ENCODE results near the gene CLTC. TPM values are rescaled to one million over a fixed set of nuclear protein-coding genes. Genes with fewer than 3 reads are reported as not detected.
A peak's percentile ranks its signal among the peaks of the same experiment; 100 is the strongest.
"Not testable (repeated sequence)": the region's sequence is repeated elsewhere in the genome, so short reads cannot be mapped to it uniquely, and the experiment has no call there.

Gene CLTC
- total RNA-seq, 2 donors from 2014 or later: 156 to 184 TPM

- Mint-ChIP-seq H3K9me3 (no peaks in the 10 kb centered on the region), H3K27ac (no peak overlapping the region), H3K36me3 (peaks cover 14 to 56% of the 10 kb centered on the region in 2 donors)
- no peak for ATAC-seq
- DNase-seq (ENCODE audit: low spot score in 2 of 2): no peak
Measured at GRCh38 chr17:59651346-59651745, 31.7 kb downstream of the CLTC start.

DNA sequence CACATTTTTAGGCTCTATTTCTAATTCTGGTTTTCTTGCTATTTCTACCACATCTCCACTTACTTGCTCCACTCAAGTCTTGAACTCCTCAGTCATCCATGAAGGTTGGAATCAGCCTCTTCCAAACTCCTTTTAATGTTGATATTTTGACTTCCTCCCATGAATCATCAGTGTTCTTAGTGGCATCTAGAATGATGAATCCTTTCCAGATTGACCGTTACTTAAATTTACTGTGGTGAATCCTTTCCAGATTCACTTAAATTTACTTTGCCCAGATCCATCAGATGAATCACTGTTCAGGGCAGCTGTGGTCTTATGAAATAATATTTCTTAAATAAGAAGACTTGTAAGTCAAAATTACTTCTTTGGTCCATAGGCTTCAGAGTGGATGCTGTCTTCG lies 32.4 kb downstream of the CLTC start:
- Mint-ChIP-seq H3K36me3 (peaks cover 14 to 55% of the 10 kb centered on the region in 2 donors), H3K9me3 (no peaks in the 10 kb centered on the region), H3K27ac (no peak overlapping the region)
- no peak for DNase-seq (ENCODE audit: low spot score in 2 of 2)
- ATAC-seq: no peak

DNA sequence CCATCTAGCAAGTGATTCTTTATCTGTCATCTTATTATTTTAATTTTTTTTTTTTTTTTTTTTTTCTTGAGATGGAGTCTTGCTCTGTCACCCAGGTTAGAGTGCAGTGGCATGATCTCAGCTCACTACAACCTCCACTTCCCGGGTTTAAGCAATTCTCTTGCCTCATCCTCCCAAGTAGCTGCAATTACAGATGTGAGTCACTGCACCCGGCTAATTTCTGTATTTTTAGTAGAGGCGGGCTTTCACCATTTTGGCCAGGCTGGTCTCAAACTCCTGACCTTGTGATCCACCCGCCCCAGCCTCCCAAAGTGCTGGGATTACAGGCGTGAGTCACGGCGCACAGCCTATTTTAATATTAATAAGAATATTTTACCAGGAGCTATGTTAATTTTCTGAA lies 36.9 kb downstream of the CLTC start:
- not testable (repeated sequence) for H3K27ac Mint-ChIP-seq; H3K9me3 Mint-ChIP-seq; DNase-seq (ENCODE audit: low spot score in 2 of 2); ATAC-seq
- H3K36me3 Mint-ChIP-seq: peaks cover 20 to 31% of the 10 kb centered on the region in 2 donors

- no peak for DNase-seq (ENCODE audit: low spot score in 2 of 2)
- peaks cover 2 to 17% of the 10 kb centered on the region in 2 donors for H3K36me3 Mint-ChIP-seq
- no peak for ATAC-seq
- H3K9me3 Mint-ChIP-seq: no peaks in the 10 kb centered on the region
- no peak overlapping the region for H3K27ac Mint-ChIP-seq
Measured at GRCh38 chr17:59666235-59666634, 46.5 kb downstream of the CLTC start.

GRCh38 chr17:59668816-59669215 lies 49.1 kb downstream of the CLTC start:
- peaks cover 0 to 14% of the 10 kb centered on the region in 2 donors for H3K36me3 Mint-ChIP-seq
- DNase-seq (ENCODE audit: low spot score in 2 of 2) (no peak), ATAC-seq (no peak)
- peak overlapping the region in 1 of 2 donors; percentile 65 for H3K27ac Mint-ChIP-seq
- no peaks in the 10 kb centered on the region for H3K9me3 Mint-ChIP-seq

- H3K36me3 Mint-ChIP-seq: peaks cover 0 to 11% of the 10 kb centered on the region in 2 donors
- peak overlapping the region in 1 of 2 donors; percentile 65 for H3K27ac Mint-ChIP-seq
- H3K9me3 Mint-ChIP-seq: no peaks in the 10 kb centered on the region
- no peak for DNase-seq (ENCODE audit: low spot score in 2 of 2)
- ATAC-seq: no peak
Measured at GRCh38 chr17:59669411-59669810, 49.7 kb downstream of the CLTC start.

GRCh38 chr17:59669944-59670343 lies 50.2 kb downstream of the CLTC start:
- Mint-ChIP-seq H3K27ac (peak overlapping the region; percentile 27 to 70), H3K36me3 (peaks cover 0 to 11% of the 10 kb centered on the region in 2 donors), H3K9me3 (no peaks in the 10 kb centered on the region)
- no peak for DNase-seq (ENCODE audit: low spot score in 2 of 2)
- ATAC-seq: peak in 1 of 2 donors; percentile 50

GRCh38 chr17:59671386-59671785 lies 51.7 kb downstream of the CLTC start:
- Mint-ChIP-seq H3K27ac (peak overlapping the region; percentile 3 to 70), H3K36me3 (peaks cover 0 to 7% of the 10 kb centered on the region in 2 donors), H3K9me3 (no peaks in the 10 kb centered on the region)
- ATAC-seq: peak; percentile 40 to 41
- no peak for DNase-seq (ENCODE audit: low spot score in 2 of 2)

DNA sequence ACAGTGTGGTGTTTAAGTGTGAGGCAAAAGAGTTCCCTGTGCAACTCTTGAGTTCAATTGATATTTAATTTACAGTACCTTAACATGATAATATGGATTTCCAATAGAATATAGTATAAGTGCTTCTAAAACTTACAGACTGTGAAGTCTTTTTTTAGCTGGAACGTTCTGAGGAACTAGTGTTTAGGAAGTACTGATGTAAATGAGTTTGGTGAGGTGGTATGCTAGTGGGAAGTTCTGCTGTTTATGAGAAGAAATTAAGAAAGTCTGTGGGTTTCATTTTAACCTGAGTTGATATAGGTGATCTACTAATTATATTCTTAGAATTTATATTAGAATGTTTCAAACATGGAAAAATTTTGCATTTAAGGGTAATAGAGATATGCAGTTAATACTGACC lies 55.5 kb downstream of the CLTC start:
- peak overlapping the region; percentile 68 to 89 for H3K27ac Mint-ChIP-seq
- ATAC-seq (no peak), DNase-seq (ENCODE audit: low spot score in 2 of 2) (no peak)
- peaks cover 0 to 7% of the 10 kb centered on the region in 2 donors for H3K36me3 Mint-ChIP-seq
- H3K9me3 Mint-ChIP-seq: no peaks in the 10 kb centered on the region

DNA sequence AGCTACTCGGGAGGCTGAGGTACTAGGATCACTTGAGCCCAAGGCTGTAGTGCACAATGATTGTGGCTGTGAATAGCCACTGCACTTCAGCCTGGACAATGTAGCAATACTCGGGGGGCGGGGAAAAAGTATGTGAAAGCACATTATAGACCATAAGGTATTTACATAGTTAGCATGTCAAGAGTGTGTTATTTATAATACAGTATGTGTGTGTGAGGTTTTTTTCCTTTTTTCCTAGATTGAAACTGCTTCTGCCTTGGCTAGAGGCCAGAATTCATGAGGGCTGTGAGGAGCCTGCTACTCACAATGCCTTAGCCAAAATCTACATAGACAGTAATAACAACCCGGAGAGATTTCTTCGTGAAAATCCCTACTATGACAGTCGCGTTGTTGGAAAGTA lies 57.0 kb downstream of the CLTC start:
- Mint-ChIP-seq H3K27ac (peak overlapping the region in 1 of 2 donors; percentile 39), H3K36me3 (peaks cover 0 to 7% of the 10 kb centered on the region in 2 donors), H3K9me3 (no peaks in the 10 kb centered on the region)
- DNase-seq (ENCODE audit: low spot score in 2 of 2): no peak
- ATAC-seq: no peak

GRCh38 chr17:59678918-59679317 lies 59.2 kb downstream of the CLTC start:
- H3K36me3 Mint-ChIP-seq: peaks cover 4 to 21% of the 10 kb centered on the region in 2 donors
- no peaks in the 10 kb centered on the region for H3K9me3 Mint-ChIP-seq
- DNase-seq (ENCODE audit: low spot score in 2 of 2) (no peak), ATAC-seq (no peak)
- peak overlapping the region in 1 of 2 donors; percentile 74 for H3K27ac Mint-ChIP-seq

- no peaks in the 10 kb centered on the region for H3K9me3 Mint-ChIP-seq
- peaks cover 4 to 23% of the 10 kb centered on the region in 2 donors for H3K36me3 Mint-ChIP-seq
- DNase-seq (ENCODE audit: low spot score in 2 of 2) (no peak), ATAC-seq (no peak)
- H3K27ac Mint-ChIP-seq: no peak overlapping the region
Measured at GRCh38 chr17:59680314-59680713, 60.6 kb downstream of the CLTC start.

DNA sequence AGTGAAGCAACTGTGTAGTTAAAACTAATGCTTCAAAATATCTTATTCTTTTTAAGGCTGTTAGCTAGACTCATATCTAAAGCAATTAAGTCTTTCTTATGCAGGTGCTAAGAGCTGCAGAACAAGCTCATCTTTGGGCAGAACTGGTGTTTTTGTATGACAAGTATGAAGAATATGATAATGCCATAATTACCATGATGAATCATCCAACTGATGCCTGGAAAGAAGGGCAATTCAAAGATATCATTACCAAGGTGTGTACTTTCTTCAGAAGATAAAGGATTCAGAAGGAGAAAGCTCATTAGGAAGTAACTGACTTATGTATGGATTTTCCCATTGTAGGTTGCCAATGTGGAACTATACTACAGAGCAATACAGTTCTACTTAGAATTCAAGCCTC lies 63.6 kb downstream of the CLTC start:
- no peak for DNase-seq (ENCODE audit: low spot score in 2 of 2)
- peak overlapping the region in 1 of 2 donors; percentile 49 for H3K27ac Mint-ChIP-seq
- H3K36me3 Mint-ChIP-seq: peaks cover 4 to 23% of the 10 kb centered on the region in 2 donors
- H3K9me3 Mint-ChIP-seq: no peaks in the 10 kb centered on the region
- ATAC-seq: peak; percentile 26 to 35

- Mint-ChIP-seq H3K36me3 (peaks cover 4 to 28% of the 10 kb centered on the region in 2 donors), H3K9me3 (no peaks in the 10 kb centered on the region), H3K27ac (peak overlapping the region in 1 of 2 donors; percentile 89)
- ATAC-seq: no peak
- no peak for DNase-seq (ENCODE audit: low spot score in 2 of 2)
Measured at GRCh38 chr17:59684967-59685366, 65.3 kb downstream of the CLTC start.

DNA sequence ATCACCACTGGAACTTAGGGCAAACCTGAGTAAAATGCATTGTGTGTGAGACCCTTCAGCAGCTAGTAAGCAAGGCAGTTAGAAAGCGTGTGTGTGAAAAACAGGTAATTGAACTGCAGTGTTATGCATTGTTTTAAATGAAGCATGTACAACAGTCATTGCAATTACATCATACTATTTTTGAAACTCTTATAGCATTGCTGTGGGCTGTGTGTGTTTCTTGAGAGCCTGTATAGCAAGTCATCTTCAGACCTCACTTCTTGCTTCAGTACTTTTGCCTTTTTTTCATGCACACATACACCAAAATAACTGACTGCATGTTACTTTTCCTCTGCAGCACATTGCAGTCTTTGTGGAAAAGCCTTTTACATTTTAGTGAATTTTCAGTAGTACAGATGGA lies 68.3 kb downstream of the CLTC start:
- H3K27ac Mint-ChIP-seq: peak overlapping the region in 1 of 2 donors; percentile 39
- no peaks in the 10 kb centered on the region for H3K9me3 Mint-ChIP-seq
- peaks cover 1 to 20% of the 10 kb centered on the region in 2 donors for H3K36me3 Mint-ChIP-seq
- ATAC-seq (no peak), DNase-seq (ENCODE audit: low spot score in 2 of 2) (no peak)

DNA sequence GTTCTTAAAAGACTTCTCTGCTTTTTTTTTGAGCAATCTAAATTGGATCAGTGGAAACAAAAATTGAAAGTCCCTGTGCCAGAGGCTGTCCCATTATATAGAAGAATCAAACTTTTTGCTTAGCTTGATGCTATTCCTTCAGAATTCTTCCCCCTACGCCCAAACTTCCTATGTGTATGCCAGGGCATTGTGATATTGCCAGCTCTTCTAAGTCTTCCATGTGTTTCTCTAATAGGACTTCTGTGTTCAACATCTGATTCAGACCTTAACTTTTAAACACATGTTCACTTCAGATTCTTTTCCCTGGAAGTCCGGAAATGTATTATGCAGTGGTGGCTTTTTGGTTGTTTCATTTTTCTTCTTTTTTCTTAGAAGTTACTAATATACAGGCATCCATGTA lies 68.8 kb downstream of the CLTC start:
- H3K36me3 Mint-ChIP-seq: peaks cover 0 to 15% of the 10 kb centered on the region in 2 donors

DNA sequence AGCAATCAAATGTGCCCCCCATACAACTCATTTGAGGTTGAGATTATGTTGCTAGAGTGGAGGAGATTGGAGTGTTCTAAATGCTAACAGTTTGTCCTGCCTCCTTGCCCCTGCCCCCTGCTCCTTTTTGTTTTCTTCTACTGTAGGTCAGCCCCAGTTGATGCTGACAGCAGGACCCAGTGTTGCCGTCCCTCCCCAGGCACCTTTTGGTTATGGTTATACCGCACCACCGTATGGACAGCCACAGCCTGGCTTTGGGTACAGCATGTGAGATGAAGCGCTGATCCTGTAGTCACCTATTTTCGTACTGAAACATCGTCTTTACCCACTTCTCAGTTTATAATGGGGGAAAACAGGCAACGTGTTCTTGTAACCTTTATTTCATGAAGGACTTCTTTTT lies 73.9 kb downstream of the CLTC start:
- H3K27ac Mint-ChIP-seq: no peak overlapping the region
- ATAC-seq: no peak
- no peaks in the 10 kb centered on the region for H3K9me3 Mint-ChIP-seq
- no peak for DNase-seq (ENCODE audit: low spot score in 2 of 2)
- H3K36me3 Mint-ChIP-seq: peaks cover 13 to 19% of the 10 kb centered on the region in 2 donors

More for the DNA sequence above, 68.8 kb downstream of the CLTC start:
- Mint-ChIP-seq H3K9me3 (no peaks in the 10 kb centered on the region), H3K27ac (peak overlapping the region in 1 of 2 donors; percentile 9)
- DNase-seq (ENCODE audit: low spot score in 2 of 2) (no peak), ATAC-seq (no peak)

GRCh38 chr17:59694344-59694743 lies 74.6 kb downstream of the CLTC start:
- Mint-ChIP-seq H3K36me3 (peaks cover 20 to 25% of the 10 kb centered on the region in 2 donors), H3K27ac (peak overlapping the region in 1 of 2 donors; percentile 91), H3K9me3 (no peaks in the 10 kb centered on the region)
- DNase-seq (ENCODE audit: low spot score in 2 of 2): no peak
- no peak for ATAC-seq
